GM19468 (cell line): Measurements from ENCODE around the gene CHCHD2.
A peak's percentile ranks its signal among the peaks of the same experiment; 100 is the strongest.
"Not testable (repeated sequence)": the region's sequence is repeated elsewhere in the genome, so short reads cannot be mapped to it uniquely, and the experiment has no call there.

Experiments
- ATAC-seq: cut with Tn5 transposase; IDR thresholded peaks from one replicate; pipeline ENCODE4 v1.9.1; 2021; ENCODE audit warnings: mild to moderate bottlenecking, moderate library complexity, moderate number of reproducible peaks; ENCODE audit not compliant: unreplicated experiment; ENCODE audit errors: extremely low read depth

The CHCHD2 gene

DNA sequence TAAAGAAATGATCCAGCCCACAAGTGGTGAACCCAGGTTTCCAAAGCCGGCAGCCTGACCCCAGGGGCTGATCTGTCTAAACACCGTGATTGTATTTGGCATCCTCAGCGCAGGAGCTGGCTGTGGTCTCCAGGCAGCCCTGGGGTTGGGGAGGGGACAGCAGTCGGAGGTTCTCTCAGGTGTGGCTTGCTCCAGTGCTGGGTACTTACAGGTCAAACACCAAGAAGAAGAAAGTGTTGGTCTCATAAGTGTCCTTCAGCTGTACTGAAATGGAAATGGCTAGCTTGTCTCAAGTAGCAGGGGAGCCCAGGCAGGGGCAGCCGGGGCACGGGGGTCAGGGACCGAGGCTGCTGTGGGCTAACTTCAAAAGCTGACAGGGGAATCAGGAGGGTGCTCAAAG lies 19.5 kb downstream of the CHCHD2 start:
- ATAC-seq: no peak

DNA sequence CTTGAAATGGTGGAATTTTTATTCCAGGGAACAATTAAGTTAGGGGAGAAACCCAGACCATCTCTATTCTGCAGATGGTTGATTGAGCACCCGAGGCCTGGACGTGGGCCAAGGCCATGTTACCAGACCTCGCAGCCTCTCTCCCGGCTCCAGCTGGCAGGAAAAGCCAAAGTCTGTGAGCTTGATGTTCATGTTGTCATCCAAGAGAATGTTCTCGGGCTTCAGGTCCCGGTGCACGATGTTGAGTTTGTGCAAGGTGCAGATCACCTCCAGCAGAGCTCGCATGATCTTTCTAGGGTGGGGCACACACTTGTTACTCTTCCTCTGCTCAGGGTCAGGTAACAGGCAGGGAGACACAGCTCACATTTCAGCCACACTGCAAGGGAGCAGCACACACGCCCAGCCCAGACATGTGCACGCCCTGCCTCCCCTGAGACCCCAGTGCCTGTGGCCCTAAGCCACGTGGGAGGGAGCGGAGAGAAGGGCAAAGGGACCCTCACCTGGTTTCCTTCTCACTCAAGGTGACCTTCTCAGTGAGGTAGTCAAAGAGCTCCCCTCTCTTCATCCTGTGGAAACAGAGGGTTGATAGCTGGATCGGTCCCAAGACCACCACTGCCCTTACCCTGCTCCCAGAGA lies 23.0 kb downstream of the CHCHD2 start:
- no peak for ATAC-seq

DNA sequence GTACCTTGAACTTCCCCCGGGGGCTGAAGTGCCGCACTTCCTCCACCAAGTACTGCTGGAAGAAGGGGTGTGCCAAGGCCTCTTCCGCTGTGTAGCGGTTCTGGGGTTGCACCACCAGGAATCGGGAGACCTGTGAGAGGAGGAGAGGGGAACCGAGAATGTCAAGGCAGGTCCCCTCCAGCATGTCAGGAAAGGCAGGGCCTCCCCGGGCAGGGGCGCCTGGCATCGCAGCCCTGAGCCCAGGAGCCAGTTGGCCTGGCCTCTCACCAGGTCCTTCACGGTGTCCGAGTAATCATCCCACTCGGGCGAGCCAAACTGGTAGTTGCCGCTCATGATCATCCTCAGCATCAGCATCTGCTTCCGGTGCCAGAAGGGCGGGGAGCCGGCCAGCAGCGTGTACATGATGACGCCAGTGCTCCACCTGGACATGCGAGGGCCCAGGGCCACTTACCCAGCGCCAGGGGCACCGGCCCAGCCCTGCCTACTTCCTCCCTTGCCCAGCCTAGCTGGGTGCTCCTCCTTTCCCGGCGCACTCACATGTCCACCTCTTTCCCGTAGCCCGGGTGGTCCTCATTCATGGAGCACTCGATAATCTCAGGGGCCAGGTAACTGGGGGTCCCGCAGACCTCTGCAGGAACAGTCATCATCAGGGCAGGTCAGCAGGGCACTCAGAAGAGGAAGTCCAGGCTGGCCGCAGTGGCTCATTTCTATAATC lies 24.5 kb downstream of the CHCHD2 start:
- ATAC-seq: no peak

DNA sequence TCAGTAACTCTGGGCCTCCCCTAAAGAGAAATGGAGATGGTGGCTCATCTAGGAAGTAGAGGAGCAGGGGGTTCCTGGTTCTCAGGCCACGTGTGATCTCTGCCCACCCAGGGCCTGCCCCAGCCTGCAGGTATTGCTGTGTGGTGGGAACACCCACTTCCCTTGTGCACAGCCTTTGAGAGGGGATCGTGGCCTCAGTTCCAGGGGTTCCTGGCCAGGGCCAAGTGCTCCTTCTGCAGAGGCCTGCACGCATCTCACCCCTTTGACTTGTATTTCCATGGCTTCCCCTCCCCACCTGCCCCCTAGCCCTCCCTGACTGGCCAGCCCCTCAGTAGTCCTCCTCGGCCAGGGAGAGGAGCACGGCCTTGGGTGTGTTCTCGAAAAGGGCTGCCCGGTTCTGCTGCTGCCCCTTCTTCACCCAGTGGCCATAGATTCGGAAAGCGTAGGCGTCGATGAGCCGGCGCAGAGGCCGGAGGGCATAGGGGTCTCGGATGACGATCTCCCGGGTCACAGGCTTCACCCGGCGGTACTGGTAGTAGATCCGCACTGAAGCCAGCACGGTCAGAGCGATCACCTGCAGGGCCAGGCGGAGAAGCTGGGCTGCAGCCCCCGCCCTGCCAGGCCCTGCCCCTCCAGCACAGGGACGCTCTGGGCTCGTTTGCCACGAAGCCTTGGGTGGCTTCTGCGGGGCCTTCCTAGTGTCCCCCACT lies 25.4 kb downstream of the CHCHD2 start:
- ATAC-seq: not testable (repeated sequence)

DNA sequence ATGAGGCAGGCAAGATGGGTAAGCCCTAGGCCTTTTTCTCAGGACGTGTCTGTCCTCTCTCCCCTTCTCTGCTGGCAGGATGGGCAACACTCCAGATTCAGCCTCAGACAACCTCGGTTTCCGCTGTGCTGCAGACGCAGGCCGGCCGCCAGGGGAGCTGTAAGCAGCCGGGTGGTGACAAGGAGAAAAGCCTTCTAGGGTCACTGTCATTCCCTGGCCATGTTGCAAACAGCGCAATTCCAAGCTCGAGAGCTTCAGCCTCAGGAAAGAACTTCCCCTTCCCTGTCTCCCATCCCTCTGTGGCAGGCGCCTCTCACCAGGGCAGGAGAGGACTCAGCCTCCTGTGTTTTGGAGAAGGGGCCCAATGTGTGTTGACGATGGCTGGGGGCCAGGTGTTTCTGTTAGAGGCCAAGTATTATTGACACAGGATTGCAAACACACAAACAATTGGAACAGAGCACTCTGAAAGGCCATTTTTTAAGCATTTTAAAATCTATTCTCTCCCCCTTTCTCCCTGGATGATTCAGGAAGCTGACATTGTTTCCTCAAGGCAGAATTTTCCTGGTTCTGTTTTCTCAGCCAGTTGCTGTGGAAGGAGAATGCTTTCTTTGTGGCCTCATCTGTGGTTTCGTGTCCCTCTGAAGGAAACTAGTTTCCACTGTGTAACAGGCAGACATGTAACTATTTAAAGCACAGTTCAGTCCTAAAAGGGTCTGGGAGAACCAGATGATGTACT lies 26.7 kb downstream of the CHCHD2 start:
- no peak for ATAC-seq

DNA sequence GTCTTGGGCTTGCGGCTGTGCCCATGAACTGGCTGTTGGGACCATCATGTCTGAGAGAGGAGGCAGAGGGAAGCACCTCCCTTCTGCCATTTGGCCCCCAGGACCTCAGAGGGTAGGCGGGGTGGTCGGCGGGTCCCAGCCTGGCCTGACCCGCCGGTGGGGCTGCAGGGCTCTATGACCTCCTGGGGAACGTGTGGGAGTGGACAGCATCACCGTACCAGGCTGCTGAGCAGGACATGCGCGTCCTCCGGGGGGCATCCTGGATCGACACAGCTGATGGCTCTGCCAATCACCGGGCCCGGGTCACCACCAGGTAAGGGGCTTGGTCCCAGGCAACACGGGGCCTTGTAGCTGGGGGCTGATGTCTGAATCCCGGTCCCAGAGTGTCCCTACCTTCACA lies 28.1 kb downstream of the CHCHD2 start:
- ATAC-seq: no peak

DNA sequence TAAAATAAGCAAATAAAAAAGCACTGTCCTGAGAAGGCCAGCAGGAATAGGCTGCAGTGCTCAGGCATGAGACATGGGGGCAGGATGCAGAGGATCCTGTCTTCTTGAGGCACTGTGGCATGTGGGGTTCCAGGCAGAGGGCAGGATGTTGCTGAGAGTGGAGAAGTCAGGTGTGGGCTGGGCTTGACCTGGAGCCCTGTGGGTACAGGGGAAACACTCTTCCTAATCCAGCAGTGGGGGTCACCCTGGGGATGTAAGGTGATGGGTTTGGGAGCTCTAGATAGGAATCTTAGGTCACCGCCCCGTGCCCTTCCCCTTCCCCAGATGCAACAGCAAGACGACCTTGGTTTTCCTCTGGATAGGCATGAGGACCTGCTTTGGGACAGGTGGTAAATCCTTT lies 28.6 kb downstream of the CHCHD2 start:
- no peak for ATAC-seq

DNA sequence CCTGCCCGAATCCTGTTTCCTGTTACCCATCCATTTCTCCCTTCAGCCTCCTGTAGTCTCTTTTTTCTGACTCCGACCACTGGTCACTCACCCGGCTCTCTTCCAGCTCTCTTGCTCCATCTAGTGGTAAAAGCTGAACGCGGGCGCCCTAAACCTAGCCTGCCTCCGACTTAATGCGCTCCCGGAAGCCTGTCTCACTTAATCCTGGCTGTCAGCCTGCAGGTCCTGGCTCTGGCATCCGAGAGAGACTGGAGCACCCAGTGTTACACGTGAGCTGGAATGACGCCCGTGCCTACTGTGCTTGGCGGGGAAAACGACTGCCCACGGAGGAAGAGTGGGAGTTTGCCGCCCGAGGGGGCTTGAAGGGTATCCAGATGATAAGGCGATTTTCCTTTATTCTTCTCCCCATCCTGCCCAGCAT lies 31.9 kb downstream of the CHCHD2 start:
- ATAC-seq: peak; percentile 84

DNA sequence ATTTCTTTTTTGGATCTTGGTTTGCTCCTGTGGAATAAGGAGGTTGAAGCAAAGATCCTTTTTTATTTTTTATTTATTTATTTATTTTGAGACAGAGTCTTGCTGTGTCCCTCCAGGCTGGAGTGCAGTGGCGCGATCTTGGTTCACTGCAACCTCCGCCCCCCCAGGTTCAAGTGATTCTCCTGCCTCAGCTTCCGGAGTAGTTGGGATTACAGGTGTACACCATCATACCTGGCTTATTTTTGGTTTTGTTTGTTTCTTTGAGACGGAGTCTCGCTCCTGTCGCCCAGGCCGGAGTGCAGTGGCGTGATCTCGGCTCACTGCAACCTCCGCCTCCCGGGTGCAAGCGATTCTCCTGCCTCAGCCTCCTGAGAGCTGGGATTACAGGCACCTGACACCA lies 39.9 kb downstream of the CHCHD2 start:
- not testable (repeated sequence) for ATAC-seq

DNA sequence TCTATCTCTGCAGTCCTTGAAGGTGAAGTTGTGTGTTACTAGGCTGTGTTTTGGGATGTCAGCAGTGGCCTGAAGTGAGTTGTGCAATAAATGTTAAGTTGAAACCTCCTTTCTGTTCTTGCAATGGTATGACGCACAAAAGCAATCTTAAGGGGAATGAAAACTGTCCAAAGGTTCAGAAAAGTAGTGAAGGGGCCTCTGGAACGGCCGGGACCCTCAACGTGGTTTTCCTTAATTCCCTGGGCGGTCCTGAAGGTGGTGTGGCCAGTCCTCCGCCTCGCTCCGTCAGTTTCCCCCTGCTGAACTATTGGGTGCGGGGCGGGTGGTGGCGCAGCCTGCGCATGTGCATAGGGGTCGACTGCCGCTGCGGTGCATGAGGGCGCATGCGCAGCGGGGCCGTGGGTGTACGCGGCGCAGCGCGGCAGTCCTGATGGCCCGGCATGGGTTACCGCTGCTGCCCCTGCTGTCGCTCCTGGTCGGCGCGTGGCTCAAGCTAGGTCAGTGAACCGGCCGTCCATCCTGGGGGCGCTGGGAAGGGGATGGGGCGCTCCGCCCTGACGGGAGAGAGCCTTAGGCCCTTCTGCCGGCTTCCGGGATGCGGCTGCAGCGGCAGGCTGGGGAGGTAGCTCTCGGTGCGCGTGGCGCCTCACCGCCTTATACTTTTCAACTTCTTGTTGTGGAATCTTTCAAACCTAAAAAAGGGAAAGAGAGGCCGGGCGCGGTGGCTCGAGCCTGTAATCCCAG lies 42.2 kb downstream of the CHCHD2 start, which contains the start of gene SUMF2:
SUMF2 (plus strand) TSS at position 405 of the 744 bp plus-strand sequence; CDS start at position 431, 26 bp downstream.
- ATAC-seq: peak; percentile 80

DNA sequence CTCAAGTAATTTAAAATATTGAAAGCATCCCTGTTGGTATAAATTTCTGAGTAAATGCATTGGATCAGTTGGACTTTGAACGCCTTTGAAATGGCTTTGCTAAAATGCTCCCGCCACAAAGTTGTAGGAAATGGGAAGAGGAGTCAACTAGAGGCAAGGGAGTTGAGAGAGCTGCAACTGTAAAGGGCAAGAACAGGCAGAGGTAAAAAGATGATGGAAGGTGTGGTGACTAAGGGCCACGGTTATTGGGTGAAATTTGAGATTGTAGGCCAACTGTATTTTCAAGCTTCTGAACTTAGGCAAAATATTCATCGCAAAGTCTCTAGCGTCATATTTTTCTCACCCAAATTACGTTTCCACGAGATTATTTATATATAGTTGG lies 42.8 kb downstream of the CHCHD2 start:
- no peak for ATAC-seq

DNA sequence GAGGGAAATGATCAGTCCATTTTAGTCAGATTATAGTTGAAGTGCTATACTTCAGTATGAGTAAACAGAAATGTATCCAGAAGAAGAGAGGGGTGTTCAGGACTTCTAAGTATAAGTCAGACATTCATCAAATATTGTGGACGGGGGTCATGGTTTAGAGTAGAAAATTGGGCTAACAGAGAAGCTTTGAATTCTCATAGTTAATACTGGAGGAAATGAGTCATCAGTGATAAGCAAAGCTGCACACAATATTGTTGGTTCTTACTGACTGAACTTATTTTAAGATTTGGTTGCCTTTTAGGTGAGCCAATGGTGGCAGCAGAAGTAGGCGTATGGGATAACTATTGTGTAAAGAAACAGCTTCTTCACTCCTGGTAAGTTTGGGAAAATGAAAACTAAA lies 43.9 kb downstream of the CHCHD2 start:
- ATAC-seq: no peak

DNA sequence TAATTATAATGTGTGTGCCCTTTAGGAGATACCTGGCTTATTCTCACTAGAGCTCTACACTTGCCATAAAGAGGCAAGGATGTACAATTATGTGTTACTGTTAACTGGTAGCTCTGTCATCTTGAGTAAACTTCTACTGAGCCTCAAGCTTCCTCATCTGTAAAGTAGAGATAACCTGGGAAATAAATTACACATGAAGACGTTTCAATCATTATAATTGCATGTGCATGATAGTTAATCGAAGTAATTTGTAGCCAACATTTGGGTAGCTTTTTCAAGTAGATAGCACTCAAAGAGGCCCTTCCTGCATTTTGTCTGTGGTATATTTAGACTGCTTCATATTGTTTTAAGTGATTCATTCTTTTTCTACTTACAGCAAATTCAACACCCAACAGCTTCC lies 52.3 kb downstream of the CHCHD2 start:
- ATAC-seq: no peak

DNA sequence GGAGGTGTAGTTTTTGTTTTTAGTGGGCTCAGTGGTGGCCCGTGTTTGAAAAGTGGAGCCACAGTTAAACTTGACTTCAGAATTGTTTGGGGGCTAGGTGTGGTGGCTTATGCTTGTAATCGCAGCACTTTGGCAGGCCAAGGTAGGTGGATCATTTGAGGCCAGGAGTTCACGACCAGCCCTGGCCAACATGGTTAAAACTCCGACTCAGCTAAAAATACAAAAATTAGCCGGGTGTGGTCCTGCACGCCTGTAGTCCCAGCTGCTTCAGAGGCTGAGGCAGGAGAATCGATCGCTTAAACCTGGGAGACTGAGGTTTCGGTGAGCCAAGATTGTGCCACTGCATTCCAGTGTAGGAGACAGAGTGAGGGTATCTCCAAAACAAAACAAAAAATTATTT lies 52.9 kb downstream of the CHCHD2 start:
- ATAC-seq: no peak
